HG02642 (cell line): ENCODE measurements around the gene PDZRN4.
"Not testable (repeated sequence)": the region's sequence is repeated elsewhere in the genome, so short reads cannot be mapped to it uniquely, and the experiment has no call there.

Source experiments
- ATAC-seq: cut with Tn5 transposase; IDR thresholded peaks from one replicate; pipeline ENCODE4 v1.9.1; 2021; ENCODE audit warnings: mild to moderate bottlenecking; ENCODE audit not compliant: unreplicated experiment, poor library complexity

PDZRN4 gene

GRCh38 chr12:41606468-41607445 lies 418.6 kb downstream of the PDZRN4 start:
- ATAC-seq = no peak

- ATAC-seq = no peak
These were observed 424.9 kb downstream of the PDZRN4 start for GRCh38 chr12:41612892-41613557.

- ATAC-seq = not testable (repeated sequence)
These were observed 427.1 kb downstream of the PDZRN4 start for GRCh38 chr12:41615174-41615573.

GRCh38 chr12:41619705-41620104 lies 431.6 kb downstream of the PDZRN4 start:
- ATAC-seq = no peak

GRCh38 chr12:41621291-41621690 lies 433.2 kb downstream of the PDZRN4 start:
- no peak for ATAC-seq
